ENCODE results near the gene RSPH9. TPM values are rescaled to one million over a fixed set of nuclear protein-coding genes. Genes with fewer than 3 reads are reported as not detected.

Gene RSPH9
- total RNA-seq, 1 experiment from 2014 or later: not detected

GRCh38 chr6:43703512-43704429 lies 58.9 kb downstream of the RSPH9 start:
- DNase-seq: no peak
- H3K9ac ChIP-seq (ENCODE audit: low read length): peak overlapping the region; percentile 40; the same call in 1 of the 2 replicates

GRCh38 chr6:43705996-43706395 lies 61.2 kb downstream of the RSPH9 start:
- Histone ChIP-seq H3K27ac (ENCODE audit: low read length) (no peak overlapping the region), H3K4me2 (ENCODE audit: low read length) (peak overlapping the region; percentile 75; the same call in 1 of the 2 replicates), H3F3A (ENCODE audit: low read length, unreplicated experiment) (peaks cover 5% of the 10 kb centered on the region), H4K20me1 (ENCODE audit: low read length) (no peaks in the 10 kb centered on the region), H3K9ac (ENCODE audit: low read length) (no peak overlapping the region), H3K27me3 (ENCODE audit: low read length) (no peaks in the 10 kb centered on the region), H3K4me1 (ENCODE audit: insufficient read depth, low read length) (peaks cover 37% of the 10 kb centered on the region), H2AFZ (ENCODE audit: low read length) (no peak overlapping the region), H3K4me3 (ENCODE audit: low read length) (no peak overlapping the region), H3K9me3 (ENCODE audit: low read length) (no peaks in the 10 kb centered on the region), H3K36me3 (ENCODE audit: low read depth, low read length) (no peaks in the 10 kb centered on the region), H3K79me2 (ENCODE audit: low read length) (no peaks in the 10 kb centered on the region), H3K9me2 (replicated peaks; ENCODE audit: low read length) (no peaks in the 10 kb centered on the region)
- intact Hi-C loops (cut with micrococcal nuclease): no loop called here
- BruUV-seq (replicated peaks): no TSS peak
- POLR2A ChIA-PET (ENCODE audit: unreplicated experiment): no interaction called here
- no peak for DNase-seq
- TF ChIP-seq CTCF (conservative IDR thresholded peaks at IDR 0.05; ENCODE audit: low read depth, low read length): no peak
- TF ChIP-seq EZH2 (IDR thresholded peaks at IDR 0.05; ENCODE audit: low read length, unreplicated experiment): no peak
- no peak for TF ChIP-seq EZH2phosphoT487 (IDR thresholded peaks at IDR 0.05; ENCODE audit: borderline replicate concordance, low read length)
- no peak for ATAC-seq
- CTCF ChIA-PET: no interaction called here

More at GRCh38 chr6:43703512-43704429, 58.9 kb downstream of the RSPH9 start:
- Histone ChIP-seq H3K27me3 (ENCODE audit: low read length) (no peaks in the 10 kb centered on the region), H3K4me1 (ENCODE audit: insufficient read depth, low read length) (peaks cover 51% of the 10 kb centered on the region), H3K4me2 (ENCODE audit: low read length) (peak overlapping the region; percentile 70), H3K27ac (ENCODE audit: low read length) (peak overlapping the region; percentile 77), H2AFZ (ENCODE audit: low read length) (no peak overlapping the region; the same call in 1 of the 2 replicates), H3K79me2 (ENCODE audit: low read length) (no peaks in the 10 kb centered on the region), H4K20me1 (ENCODE audit: low read length) (no peaks in the 10 kb centered on the region), H3K9me2 (replicated peaks; ENCODE audit: low read length) (no peaks in the 10 kb centered on the region), H3F3A (ENCODE audit: low read length, unreplicated experiment) (peaks cover 5% of the 10 kb centered on the region), H3K4me3 (ENCODE audit: low read length) (no peak overlapping the region), H3K36me3 (ENCODE audit: low read depth, low read length) (no peaks in the 10 kb centered on the region), H3K9me3 (ENCODE audit: low read length) (no peaks in the 10 kb centered on the region)
- ATAC-seq: no peak
- intact Hi-C loops (cut with micrococcal nuclease): no loop called here
- ChIA-PET CTCF (interaction anchor here (0.6 kb wide), 1 partner anchor 69 kb away, joined by 3 read pairs; no protein-coding TSS in a partner anchor), POLR2A (ENCODE audit: unreplicated experiment) (interaction anchor here (0.6 kb wide), 1 partner anchor 67 kb away, joined by 5 read pairs; no protein-coding TSS in a partner anchor)
- no TSS peak for BruUV-seq (replicated peaks)
- TF ChIP-seq CTCF (conservative IDR thresholded peaks at IDR 0.05; ENCODE audit: low read depth, low read length) (no peak), EZH2phosphoT487 (IDR thresholded peaks at IDR 0.05; ENCODE audit: borderline replicate concordance, low read length) (no peak), EZH2 (IDR thresholded peaks at IDR 0.05; ENCODE audit: low read length, unreplicated experiment) (no peak)

GRCh38 chr6:43706788-43707187 lies 62.0 kb downstream of the RSPH9 start:
- CTCF ChIA-PET: no interaction called here
- Histone ChIP-seq H2AFZ (ENCODE audit: low read length) (no peak overlapping the region), H3K79me2 (ENCODE audit: low read length) (no peaks in the 10 kb centered on the region), H3K27ac (ENCODE audit: low read length) (no peak overlapping the region), H3K27me3 (ENCODE audit: low read length) (no peaks in the 10 kb centered on the region), H3F3A (ENCODE audit: low read length, unreplicated experiment) (peaks cover 5% of the 10 kb centered on the region), H3K36me3 (ENCODE audit: low read depth, low read length) (no peaks in the 10 kb centered on the region), H3K9me2 (replicated peaks; ENCODE audit: low read length) (no peaks in the 10 kb centered on the region), H3K4me1 (ENCODE audit: insufficient read depth, low read length) (peaks cover 37% of the 10 kb centered on the region), H4K20me1 (ENCODE audit: low read length) (no peaks in the 10 kb centered on the region), H3K9me3 (ENCODE audit: low read length) (no peaks in the 10 kb centered on the region), H3K4me3 (ENCODE audit: low read length) (no peak overlapping the region), H3K9ac (ENCODE audit: low read length) (no peak overlapping the region), H3K4me2 (ENCODE audit: low read length) (no peak overlapping the region)
- no TSS peak for BruUV-seq (replicated peaks)
- POLR2A ChIA-PET (ENCODE audit: unreplicated experiment): no interaction called here
- TF ChIP-seq EZH2 (IDR thresholded peaks at IDR 0.05; ENCODE audit: low read length, unreplicated experiment) (no peak), CTCF (conservative IDR thresholded peaks at IDR 0.05; ENCODE audit: low read depth, low read length) (no peak), EZH2phosphoT487 (IDR thresholded peaks at IDR 0.05; ENCODE audit: borderline replicate concordance, low read length) (no peak)
- no peak for DNase-seq
- no peak for ATAC-seq
- intact Hi-C loops (cut with micrococcal nuclease): no loop called here

Data from PC-3 (cell line).